Type B pancreatic cell (in vitro differentiated cells): ENCODE measurements around the gene TECRL. TPM values are rescaled to one million over a fixed set of nuclear protein-coding genes. Genes with fewer than 3 reads are reported as not detected.

Experiments
- DNase-seq: peaks from one replicate; pipeline ENCODE4 v3.0.0; 2021; ENCODE audit warnings: mixed read lengths; ENCODE audit not compliant: unreplicated experiment; ENCODE audit errors: extremely low spot score
- H3K27ac Mint-ChIP-seq: 2 replicates; pipeline ENCODE4 v1.8.0; 2021; ENCODE audit warnings: mild to moderate bottlenecking, mixed read lengths
- H3K27me3 Mint-ChIP-seq: 2 replicates; pipeline ENCODE4 v1.8.0; 2021; ENCODE audit warnings: mixed read lengths
- H3K36me3 Mint-ChIP-seq: 2 replicates; pipeline ENCODE4 v1.8.0; 2021; ENCODE audit warnings: mixed read lengths
- H3K4me1 Mint-ChIP-seq: one replicate; pipeline ENCODE4 v1.8.0; 2021; ENCODE audit warnings: mixed read lengths; ENCODE audit not compliant: unreplicated experiment
- H3K4me3 Mint-ChIP-seq: 2 replicates; pipeline ENCODE4 v1.8.0; 2021; ENCODE audit warnings: mild to moderate bottlenecking, mixed read lengths
- H3K9me3 Mint-ChIP-seq: 2 replicates; pipeline ENCODE4 v1.8.0; 2021; ENCODE audit warnings: mixed read lengths
- total RNA-seq: library from RNA; stranded (reverse); gene quantifications from 2 replicates; pipeline ENCODE4 v1.2.1, GENCODE V29; 2021; ENCODE audit warnings: low replicate concordance
- TF ChIP-seq, protein P1 (sequence below): fragments of 200-600 bp; sonication (generic); conservative IDR thresholded peaks from 2 replicates; pipeline ENCODE4 v1.5.0; 2021; ENCODE audit warnings: antibody characterized with exemption, mild to moderate bottlenecking

TECRL gene
- total RNA-seq, 1 donor from 2014 or later: 1.5 TPM

DNA sequence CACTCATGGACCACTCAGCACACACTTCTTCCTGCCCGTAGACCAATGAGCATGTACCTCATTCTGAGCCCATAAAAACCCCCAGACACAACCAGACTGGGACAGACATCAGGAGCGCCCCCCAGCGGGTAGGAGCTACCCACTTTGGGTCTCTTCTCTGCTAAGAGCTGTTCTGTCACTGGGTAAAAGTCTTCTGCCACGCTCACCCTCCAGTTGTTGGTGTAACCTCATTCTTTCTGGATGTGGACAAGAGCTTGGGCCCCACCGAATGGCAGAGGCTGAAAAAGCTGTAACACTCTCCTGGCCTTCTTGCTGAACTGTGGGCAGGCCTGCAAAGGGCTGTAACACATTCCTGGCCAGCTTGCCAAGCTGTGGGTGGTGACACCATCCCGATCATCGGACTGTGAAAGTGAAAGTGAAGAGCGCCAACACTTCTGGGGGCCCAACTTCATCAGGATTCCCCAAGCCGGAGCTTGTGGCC, 137.6 kb downstream of the TECRL start:
- TF ChIP-seq, protein P1, sequence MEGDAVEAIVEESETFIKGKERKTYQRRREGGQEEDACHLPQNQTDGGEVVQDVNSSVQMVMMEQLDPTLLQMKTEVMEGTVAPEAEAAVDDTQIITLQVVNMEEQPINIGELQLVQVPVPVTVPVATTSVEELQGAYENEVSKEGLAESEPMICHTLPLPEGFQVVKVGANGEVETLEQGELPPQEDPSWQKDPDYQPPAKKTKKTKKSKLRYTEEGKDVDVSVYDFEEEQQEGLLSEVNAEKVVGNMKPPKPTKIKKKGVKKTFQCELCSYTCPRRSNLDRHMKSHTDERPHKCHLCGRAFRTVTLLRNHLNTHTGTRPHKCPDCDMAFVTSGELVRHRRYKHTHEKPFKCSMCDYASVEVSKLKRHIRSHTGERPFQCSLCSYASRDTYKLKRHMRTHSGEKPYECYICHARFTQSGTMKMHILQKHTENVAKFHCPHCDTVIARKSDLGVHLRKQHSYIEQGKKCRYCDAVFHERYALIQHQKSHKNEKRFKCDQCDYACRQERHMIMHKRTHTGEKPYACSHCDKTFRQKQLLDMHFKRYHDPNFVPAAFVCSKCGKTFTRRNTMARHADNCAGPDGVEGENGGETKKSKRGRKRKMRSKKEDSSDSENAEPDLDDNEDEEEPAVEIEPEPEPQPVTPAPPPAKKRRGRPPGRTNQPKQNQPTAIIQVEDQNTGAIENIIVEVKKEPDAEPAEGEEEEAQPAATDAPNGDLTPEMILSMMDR: no peak
- no peaks in the 10 kb centered on the region for H3K27me3 Mint-ChIP-seq
- no peaks in the 10 kb centered on the region for H3K36me3 Mint-ChIP-seq
- H3K27ac Mint-ChIP-seq: no peak overlapping the region
- no peaks in the 10 kb centered on the region for H3K4me1 Mint-ChIP-seq
- DNase-seq: no peak
- no peak overlapping the region for H3K4me3 Mint-ChIP-seq
- peaks cover 3% of the 10 kb centered on the region for H3K9me3 Mint-ChIP-seq

DNA sequence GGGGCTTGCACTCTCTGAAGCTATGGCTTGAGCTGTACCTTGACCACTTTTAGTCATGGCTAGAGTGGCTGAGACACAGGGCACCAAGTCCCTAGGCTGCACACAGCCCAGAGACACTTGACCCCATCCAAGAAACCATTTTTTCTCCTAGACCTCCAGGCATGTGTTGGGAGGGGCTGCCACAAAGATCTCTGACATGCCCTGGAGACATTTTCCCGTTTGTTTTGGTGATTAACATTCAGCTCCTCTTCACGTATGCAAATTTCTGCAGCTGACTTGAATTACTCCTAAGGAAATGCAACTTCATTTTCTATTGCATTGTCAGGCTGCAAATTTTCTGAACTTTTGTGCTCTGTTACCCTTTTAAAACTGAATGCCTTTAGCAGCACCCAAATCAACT, 142.6 kb downstream of the TECRL start:
- no peak for DNase-seq
- H3K4me1 Mint-ChIP-seq: no peaks in the 10 kb centered on the region
- H3K36me3 Mint-ChIP-seq: no peaks in the 10 kb centered on the region
- peaks cover 3% of the 10 kb centered on the region for H3K9me3 Mint-ChIP-seq
- TF ChIP-seq, protein P1: no peak
- H3K27ac Mint-ChIP-seq: no peak overlapping the region
- H3K27me3 Mint-ChIP-seq: no peaks in the 10 kb centered on the region
- no peak overlapping the region for H3K4me3 Mint-ChIP-seq

DNA sequence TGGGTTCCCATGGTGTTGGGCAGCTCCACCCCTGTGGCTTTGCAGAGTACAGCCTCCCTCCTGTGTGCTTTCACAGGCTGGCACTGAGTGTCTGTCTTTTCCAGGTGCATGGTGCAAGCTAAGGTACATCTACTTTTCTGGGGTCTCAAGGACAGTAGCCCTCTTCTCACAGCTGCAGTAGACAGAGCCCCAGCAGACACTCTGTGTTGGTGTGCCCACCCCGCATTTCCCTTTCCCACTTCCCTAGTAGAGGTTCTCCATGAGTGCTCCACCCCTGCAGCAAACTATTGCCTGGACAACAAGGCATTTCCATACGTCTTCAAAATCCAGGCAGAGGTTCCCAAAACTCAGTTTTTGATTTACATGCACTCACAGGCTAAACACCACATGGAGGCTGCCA, 143.0 kb downstream of the TECRL start:
- Mint-ChIP-seq H3K36me3 (no peaks in the 10 kb centered on the region), H3K27ac (no peak overlapping the region)

DNA sequence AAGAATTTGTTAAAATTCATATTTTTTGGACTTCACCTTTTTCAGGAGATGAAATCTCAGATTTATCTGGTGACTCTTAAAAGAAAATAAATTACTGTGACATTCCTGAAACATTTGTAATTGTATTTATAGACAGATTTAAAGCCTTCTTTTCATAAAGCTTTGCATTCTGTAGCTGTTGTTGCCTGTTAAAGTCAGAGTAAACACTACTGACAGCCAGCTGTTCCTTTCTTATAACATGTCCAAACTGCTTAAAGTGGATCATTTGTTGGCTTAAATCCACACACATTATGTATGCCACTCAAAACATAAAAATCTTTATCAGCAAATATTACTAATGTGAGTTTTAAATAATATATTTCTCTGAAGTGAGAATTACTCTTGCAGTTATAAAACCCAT, 157.5 kb downstream of the TECRL start:
- TF ChIP-seq, protein P1: no peak
- Mint-ChIP-seq H3K9me3 (no peaks in the 10 kb centered on the region), H3K36me3 (no peaks in the 10 kb centered on the region), H3K27ac (no peak overlapping the region), H3K4me3 (no peak overlapping the region), H3K27me3 (no peaks in the 10 kb centered on the region), H3K4me1 (no peaks in the 10 kb centered on the region)
- DNase-seq: no peak

More for the DNA sequence above, 143.0 kb downstream of the TECRL start:
- no peaks in the 10 kb centered on the region for H3K27me3 Mint-ChIP-seq
- no peak for DNase-seq
- H3K9me3 Mint-ChIP-seq: peaks cover 3% of the 10 kb centered on the region
- TF ChIP-seq, protein P1: no peak
- no peaks in the 10 kb centered on the region for H3K4me1 Mint-ChIP-seq
- no peak overlapping the region for H3K4me3 Mint-ChIP-seq

DNA sequence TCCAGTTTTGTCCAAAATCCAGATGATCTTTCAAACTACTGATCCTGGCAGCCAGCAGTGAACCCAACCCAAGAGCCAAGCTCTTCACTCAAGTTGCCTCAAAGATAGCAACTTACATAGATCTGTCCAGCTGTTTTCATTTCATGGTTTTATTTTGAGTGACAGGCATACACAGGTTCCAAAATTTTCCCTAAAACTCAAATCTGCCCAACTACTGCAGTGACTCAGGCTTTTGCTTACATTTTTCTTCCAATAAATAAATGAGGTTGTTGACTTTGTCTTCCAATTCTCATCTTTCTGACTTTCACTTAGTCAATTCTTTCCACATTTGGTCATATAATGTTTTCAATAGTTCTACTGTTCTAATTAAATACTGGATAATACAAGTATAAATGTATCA, 158.8 kb downstream of the TECRL start:
- Mint-ChIP-seq H3K4me1 (no peaks in the 10 kb centered on the region), H3K4me3 (no peak overlapping the region), H3K9me3 (no peaks in the 10 kb centered on the region), H3K36me3 (no peaks in the 10 kb centered on the region), H3K27ac (no peak overlapping the region), H3K27me3 (no peaks in the 10 kb centered on the region)
- TF ChIP-seq, protein P1: no peak
- DNase-seq: no peak

DNA sequence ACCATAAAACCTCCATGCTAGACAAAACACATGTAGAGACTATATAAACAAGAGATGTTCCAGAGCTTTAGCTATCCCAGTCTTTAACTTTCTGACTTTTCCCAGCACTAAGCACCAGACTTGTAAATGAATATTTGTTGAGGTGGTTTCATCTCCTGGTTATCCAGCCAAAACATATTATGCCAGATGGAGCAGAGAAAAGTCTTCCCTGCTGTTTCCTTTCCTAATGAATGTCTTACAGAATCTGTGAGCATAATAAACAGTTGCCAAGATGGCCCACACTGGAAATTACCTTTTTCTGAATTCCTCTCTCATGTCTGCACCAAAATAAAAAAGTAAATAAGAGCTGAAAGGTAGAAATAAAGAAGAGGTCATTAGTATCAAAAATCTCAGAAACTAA, 159.2 kb downstream of the TECRL start:
- Mint-ChIP-seq H3K9me3 (no peaks in the 10 kb centered on the region), H3K4me1 (no peaks in the 10 kb centered on the region), H3K36me3 (no peaks in the 10 kb centered on the region), H3K27me3 (no peaks in the 10 kb centered on the region), H3K27ac (no peak overlapping the region), H3K4me3 (no peak overlapping the region)
- DNase-seq: no peak
- TF ChIP-seq, protein P1: no peak
